Gastrocnemius medialis (tissue), 4 donors: ENCODE measurements around the gene ATP1B3.

Source experiments
- CTCF ChIP-seq, 5 experiments: fragments of 450-650 bp in 3 of 5; fragments of 200-600 bp in 2 of 5; sonication (generic) in 2 of 5; IDR thresholded peaks in 4 of 5; conservative IDR thresholded peaks in 1 of 5; 1 replicate in 4 of 5; 2 replicates in 1 of 5; pipeline ENCODE4 v1.5.1; 2016 to 2019; ENCODE audit warnings: antibody characterized with exemption in 5 of 5, mild to moderate bottlenecking in 3 of 5, moderate library complexity in 3 of 5
- POLR2A ChIP-seq, 2 donors: fragments of 450-650 bp; IDR thresholded peaks; one replicate each; pipeline ENCODE4 v1.6.1; 2017; ENCODE audit warnings: antibody characterized with exemption in 2 of 2, mild to moderate bottlenecking in 2 of 2, moderate library complexity in 2 of 2

DNA sequence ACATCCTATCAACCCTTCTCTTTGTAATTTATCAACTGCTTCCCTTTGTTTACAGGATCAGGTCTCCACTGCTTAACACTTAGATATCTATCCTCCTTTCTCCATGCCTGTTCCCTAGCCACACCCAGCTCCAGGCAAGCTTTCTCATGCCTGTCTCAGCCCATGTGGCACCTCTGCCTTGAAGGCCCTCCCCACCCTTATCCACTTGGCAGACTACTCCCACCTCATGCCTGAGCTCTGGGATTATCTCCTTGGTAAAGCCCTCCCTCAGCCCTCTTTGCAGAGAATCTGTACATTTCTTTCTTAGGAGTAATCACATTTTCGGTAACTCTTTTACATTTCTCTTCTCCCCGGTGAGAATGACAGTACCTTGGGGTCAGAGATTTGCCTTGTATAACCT, 96.0 kb downstream of the ATP1B3 start:
- TF ChIP-seq CTCF (IDR thresholded peaks at IDR 0.05 in 4 of 5, conservative IDR thresholded peaks at IDR 0.05 in 1 of 5): no peak
- TF ChIP-seq POLR2A (IDR thresholded peaks at IDR 0.05): no peak
